K562 (cell line): Measurements from ENCODE around the gene PTK6.

ENCODE experiments used
- CTCFL ChIP-seq: IDR thresholded peaks from 2 replicates; pipeline ENCODE4 v1.6.1; 2011; ENCODE audit warnings: borderline replicate concordance, low read depth, mild to moderate bottlenecking, moderate library complexity, low read length; ENCODE audit not compliant: insufficient read depth, poor library complexity, severe bottlenecking
- IFI16 ChIP-seq: fragments of 250-450 bp; sonication (Bioruptor Pico); IDR thresholded peaks from 2 replicates; pipeline ENCODE4 v2.1.2; 2022; ENCODE audit warnings: mild to moderate bottlenecking, inconsistent platforms
- MTA2 ChIP-seq: fragments of 450-650 bp; IDR thresholded peaks from 2 replicates; pipeline ENCODE4 v1.6.1; 2016; ENCODE audit warnings: low read depth
- POLR2AphosphoS5 ChIP-seq: IDR thresholded peaks from 2 replicates; pipeline ENCODE4 v1.6.1; 2011; ENCODE audit warnings: mild to moderate bottlenecking, low read depth, low read length, moderate library complexity; ENCODE audit not compliant: control insufficient read depth, insufficient read depth
- RCOR1 ChIP-seq, 2 experiments: IDR thresholded peaks; 2 replicates each; pipeline ENCODE4 v1.6.1; 2012; ENCODE audit warnings: low read depth in 2 of 2, low read length in 2 of 2, borderline replicate concordance in 1 of 2, improper control_type of control experiment in 1 of 2
- RERE ChIP-seq: sonication (generic); formaldehyde crosslinking; IDR thresholded peaks from 2 replicates; pipeline ENCODE4 v1.8.0; 2023; ENCODE audit warnings: missing genetic modification reagents, mild to moderate bottlenecking, borderline replicate concordance
- SIN3A ChIP-seq, 2 experiments: fragments of 150-350 bp in 1 of 2; IDR thresholded peaks; 2 replicates each; pipeline ENCODE4 v1.6.1; 2011 to 2016; ENCODE audit warnings: borderline replicate concordance in 2 of 2, low read depth in 2 of 2, low read length in 2 of 2, mild to moderate bottlenecking in 2 of 2, moderate library complexity in 2 of 2; ENCODE audit not compliant: control insufficient read depth in 1 of 2
- SIRT6 ChIP-seq: IDR thresholded peaks from one replicate; pipeline ENCODE4 v1.6.1; 2012; ENCODE audit warnings: low read depth, mild to moderate bottlenecking, control low read depth, inconsistent platforms, low read length, moderate library complexity
- ZNF133 ChIP-seq: fragments of 250-450 bp; sonication (Bioruptor Pico); IDR thresholded peaks from 2 replicates; pipeline ENCODE4 v1.4.0; 2020; ENCODE audit warnings: mild to moderate bottlenecking
- ZNF263 ChIP-seq: sonication (generic); formaldehyde crosslinking; IDR thresholded peaks from 2 replicates; pipeline ENCODE4 v1.8.0; 2022; ENCODE audit warnings: mild to moderate bottlenecking, missing genetic modification reagents, borderline replicate concordance
- ZNF324 ChIP-seq: fragments of 250-450 bp; sonication (Bioruptor Pico); IDR thresholded peaks from 2 replicates; pipeline ENCODE4 v1.4.0; 2020; ENCODE audit warnings: mild to moderate bottlenecking
- TF ChIP-seq, protein P1 (sequence below), 2 experiments: fragments of 450-650 bp in 1 of 2; sonication (generic) in 1 of 2; formaldehyde crosslinking in 1 of 2; IDR thresholded peaks in 1 of 2; conservative IDR thresholded peaks in 1 of 2; 2 replicates each; pipeline versions ENCODE4 v1.6.1 to v1.8.1; 2016 to 2023; ENCODE audit warnings: mild to moderate bottlenecking in 2 of 2, moderate library complexity in 2 of 2, inconsistent platforms in 1 of 2, missing genetic modification reagents in 1 of 2

GRCh38 chr20:63491078-63491477 lies 46.1 kb downstream of the PTK6 start:
- TF ChIP-seq SIRT6 (no peak), RCOR1 (IDR thresholded peaks at IDR 0.05; ENCODE audit: borderline replicate concordance in 1 of 2, low read depth in 2 of 2, low read length in 2 of 2) (no peak), CTCFL (no peak), ZNF263 (CRISPR knock-in tag) (no peak), IFI16 (CRISPR knock-in tag) (no peak), SIN3A (IDR thresholded peaks at IDR 0.05; ENCODE audit: borderline replicate concordance in 2 of 2, control insufficient read depth in 1 of 2, low read depth in 2 of 2, low read length in 2 of 2) (no peak), ZNF324 (CRISPR knock-in tag) (no peak), POLR2AphosphoS5 (no peak), RERE (no peak), ZNF133 (CRISPR knock-in tag) (no peak), MTA2 (no peak)
- TF ChIP-seq, protein P1, sequence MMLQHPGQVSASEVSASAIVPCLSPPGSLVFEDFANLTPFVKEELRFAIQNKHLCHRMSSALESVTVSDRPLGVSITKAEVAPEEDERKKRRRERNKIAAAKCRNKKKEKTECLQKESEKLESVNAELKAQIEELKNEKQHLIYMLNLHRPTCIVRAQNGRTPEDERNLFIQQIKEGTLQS (IDR thresholded peaks at IDR 0.05) = no peak
- TF ChIP-seq, protein P1 (CRISPR knock-in tag; conservative IDR thresholded peaks at IDR 0.05) = no peak
